HCT116 (cell line): ENCODE measurements around the gene RIMS1. TPM values are rescaled to one million over a fixed set of nuclear protein-coding genes. Genes with fewer than 3 reads are reported as not detected.

Experiments
- ATAC-seq: fragments of 200-7000 bp; cut with Tn5 transposase; 2 replicates; pipeline ENCODE4 v1.9.1; 2020; ENCODE audit warnings: mild to moderate bottlenecking, moderate library complexity
- BruUV-seq: library from RNA; stranded (reverse); fragments of 400-500 nt; replicated peaks from 2 replicates; lab custom pipeline; 2021; lab: Mats Ljungman, UMichigan
- CTCF ChIA-PET: fragments of 300-600 bp; sonication (Branson Sonifier 250); formaldehyde crosslinking; loops from one replicate; lab custom pipeline; 2021; ENCODE audit warnings: antibody characterized with exemption; lab: Charles Lee
- POLR2A ChIA-PET: fragments of 300-600, 350-600 bp; sonication (Branson Sonifier 250); formaldehyde crosslinking; loops from one replicate; lab custom pipeline; 2021; ENCODE audit warnings: antibody characterized with exemption; lab: Charles Lee
- RAD21 ChIA-PET, 2 experiments: fragments of 300-600 bp; sonication (Branson Sonifier 250); formaldehyde crosslinking; loops; one replicate each; lab custom pipeline; 2023; ENCODE audit warnings: low total read pairs in 2 of 2; ENCODE audit not compliant: uncharacterized antibody in 2 of 2, unreplicated experiment in 2 of 2, low non-redundant PET in 1 of 2; lab: Charles Lee
- DNase-seq: peaks from one replicate; pipeline ENCODE4 v3.0.0-alpha.2; 2010; ENCODE audit warnings: low read depth, low spot score
- H2AFZ ChIP-seq: fragments of 200-600 bp; shearing (Covaris generic), sonication (generic); 2 replicates; pipeline ENCODE4 v1.6.1; 2017; ENCODE audit warnings: low read depth, mixed run types, mixed read lengths, antibody characterized with exemption, low read length; ENCODE audit not compliant: poor library complexity, severe bottlenecking
- H3K27ac ChIP-seq: 2 replicates; pipeline ENCODE4 v1.5.1; 2012; ENCODE audit warnings: low read depth, low read length
- H3K27me3 ChIP-seq: fragments of 200-600 bp; sonication (generic); 2 replicates; pipeline ENCODE4 v1.6.1; 2016; ENCODE audit warnings: mixed run types, low read length, mixed read lengths; ENCODE audit not compliant: insufficient read depth
- H3K36me3 ChIP-seq, 2 experiments: fragments of 200-500 bp in 1 of 2; fragments of 200-600 bp in 1 of 2; sonication (Bioruptor generic) in 1 of 2; sonication (generic) in 1 of 2; 2 replicates each; pipeline versions ENCODE4 v1.5.1 to v1.6.1; 2014 to 2016; ENCODE audit warnings: low read length in 2 of 2, inconsistent platforms in 1 of 2, mixed read lengths in 1 of 2, mixed run types in 1 of 2; ENCODE audit not compliant: insufficient read depth in 2 of 2, control insufficient read depth in 1 of 2
- H3K4me1 ChIP-seq, 2 experiments: fragments of 200-600 bp in 1 of 2; sonication (generic) in 1 of 2; 2 replicates each; pipeline versions ENCODE4 v1.5.1 to v1.6.1; 2012 to 2017; ENCODE audit warnings: low read length in 2 of 2, inconsistent platforms in 1 of 2, mild to moderate bottlenecking in 1 of 2, mixed read lengths in 1 of 2, mixed run types in 1 of 2, moderate library complexity in 1 of 2; ENCODE audit not compliant: insufficient read depth in 2 of 2, control insufficient read depth in 1 of 2
- H3K4me2 ChIP-seq: fragments of 200-600 bp; sonication (generic); 2 replicates; pipeline ENCODE4 v1.6.1; 2017; ENCODE audit warnings: mixed run types, low read length, mixed read lengths
- H3K4me3 ChIP-seq, 2 experiments: fragments of 200-600 bp in 1 of 2; sonication (generic) in 1 of 2; replicated peaks in 1 of 2; 2 replicates each; pipeline ENCODE4 v1.5.1; 2011 to 2016; ENCODE audit warnings: low read length in 2 of 2, control low read depth in 1 of 2, low read depth in 1 of 2, mild to moderate bottlenecking in 1 of 2, mixed read lengths in 1 of 2, mixed run types in 1 of 2
- H3K79me2 ChIP-seq: fragments of 200-600 bp; sonication (generic); 2 replicates; pipeline ENCODE4 v1.6.1; 2017; ENCODE audit warnings: mild to moderate bottlenecking, mixed run types, low read length, moderate library complexity, mixed read lengths; ENCODE audit not compliant: insufficient read depth
- H3K9ac ChIP-seq: fragments of 200-600 bp; sonication (generic); 2 replicates; pipeline ENCODE4 v1.6.1; 2016; ENCODE audit warnings: low read length, mixed read lengths
- H3K9me2 ChIP-seq: fragments of 200-600 bp; sonication (generic), shearing (Covaris generic); 2 replicates; pipeline ENCODE4 v1.6.1; 2017; ENCODE audit warnings: mixed run types, mild to moderate bottlenecking, moderate library complexity; ENCODE audit not compliant: insufficient read depth
- H3K9me3 ChIP-seq, 2 experiments: fragments of 200-500 bp in 1 of 2; fragments of 200-600 bp in 1 of 2; sonication (Bioruptor generic) in 1 of 2; sonication (generic) in 1 of 2; 2 replicates each; pipeline ENCODE4 v1.6.1; 2014 to 2017; ENCODE audit warnings: low read length in 2 of 2, mixed read lengths in 2 of 2, inconsistent platforms in 1 of 2, low read depth in 1 of 2, mild to moderate bottlenecking in 1 of 2, mixed run types in 1 of 2, moderate library complexity in 1 of 2; ENCODE audit not compliant: control insufficient read depth in 1 of 2, insufficient read depth in 1 of 2
- H4K20me1 ChIP-seq: fragments of 200-600 bp; sonication (generic), shearing (Covaris generic); 2 replicates; pipeline ENCODE4 v1.6.1; 2017; ENCODE audit warnings: mixed run types, mild to moderate bottlenecking, moderate library complexity; ENCODE audit not compliant: insufficient read depth
- CEBPB ChIP-seq: IDR thresholded peaks from 2 replicates; pipeline ENCODE4 v1.6.1; 2012; ENCODE audit warnings: low read depth
- FOSL1 ChIP-seq: IDR thresholded peaks from 2 replicates; pipeline ENCODE4 v1.6.1; 2012; ENCODE audit warnings: low read depth
- JUND ChIP-seq: IDR thresholded peaks from 2 replicates; pipeline ENCODE4 v1.6.1; 2012
- POLR2A ChIP-seq: IDR thresholded peaks from 2 replicates; pipeline ENCODE4 v1.7.0; 2011; ENCODE audit warnings: borderline replicate concordance; ENCODE audit not compliant: insufficient read depth, insufficient read length; ENCODE audit errors: extremely low read depth
- RAD21 ChIP-seq: IDR thresholded peaks from 2 replicates; pipeline ENCODE4 v1.6.1; 2012; ENCODE audit warnings: low read depth, mild to moderate bottlenecking
- YY1 ChIP-seq: IDR thresholded peaks from 2 replicates; pipeline ENCODE4 v1.6.1; 2011; ENCODE audit warnings: low read length, low read depth, moderate library complexity, mild to moderate bottlenecking; ENCODE audit not compliant: insufficient replicate concordance; ENCODE audit errors: extremely low read depth
- ZNF274 ChIP-seq: fragments of 200-500 bp; sonication (Bioruptor generic); IDR thresholded peaks from 2 replicates; pipeline ENCODE4 v1.6.1; 2014; ENCODE audit warnings: mild to moderate bottlenecking, low read depth, low read length, inconsistent platforms
- intact Hi-C: fragments of 100-400 bp; cut with micrococcal nuclease; formaldehyde crosslinking; loops from 2 replicates; pipeline ENCODE4 v1.10.0; 2022
- total RNA-seq: library from RNA; stranded (reverse); gene quantifications from one replicate; pipeline ENCODE4 v1.2.1, GENCODE V29; 2021; ENCODE audit not compliant: unreplicated experiment
- TF ChIP-seq, protein P1 (sequence below): IDR thresholded peaks from 2 replicates; pipeline ENCODE4 v1.6.1; 2012
- TF ChIP-seq, protein P2 (sequence below), 3 experiments: fragments of 200-600 bp in 1 of 3; sonication (generic) in 1 of 3; IDR thresholded peaks in 2 of 3; conservative IDR thresholded peaks in 1 of 3; 2 replicates each; pipeline ENCODE4 v1.5.1; 2012 to 2017; ENCODE audit warnings: low read depth in 2 of 3, low read length in 2 of 3, antibody characterized with exemption in 1 of 3, borderline replicate concordance in 1 of 3, control low read depth in 1 of 3, mild to moderate bottlenecking in 1 of 3, mixed read lengths in 1 of 3, mixed run types in 1 of 3, moderate library complexity in 1 of 3; ENCODE audit not compliant: insufficient read depth in 1 of 3
- TF ChIP-seq, protein P3 (sequence below): IDR thresholded peaks from 2 replicates; pipeline ENCODE4 v1.6.1; 2011; ENCODE audit warnings: mild to moderate bottlenecking, low read length, moderate library complexity; ENCODE audit not compliant: insufficient replicate concordance; ENCODE audit errors: extremely low read depth

Gene RIMS1
- total RNA-seq, 1 experiment from 2014 or later: not detected

DNA sequence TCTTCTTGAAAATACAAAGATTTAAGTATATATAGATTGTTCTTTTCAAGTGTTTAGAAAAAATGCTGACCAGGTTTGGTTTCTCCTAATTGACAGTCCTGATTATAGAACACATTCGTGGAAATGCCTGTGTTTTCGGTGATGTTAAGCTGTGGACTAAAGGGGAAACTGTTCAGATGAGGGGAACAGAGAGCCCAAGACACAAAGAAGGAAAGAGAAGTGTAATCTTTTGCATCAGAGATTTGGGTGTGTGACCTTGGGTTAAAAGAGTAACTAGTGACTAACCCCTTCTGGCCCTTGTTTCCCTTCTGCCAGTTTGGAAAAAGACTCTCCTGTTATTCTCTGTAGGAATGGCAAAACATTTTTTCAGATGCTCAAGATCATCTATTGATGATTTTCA, 331.3 kb downstream of the RIMS1 start:
- H3K9me3 ChIP-seq: no peaks in the 10 kb centered on the region
- ATAC-seq (no peak), DNase-seq (no peak)
- H3K36me3 ChIP-seq: no peaks in the 10 kb centered on the region
- H3K4me1 ChIP-seq: no peaks in the 10 kb centered on the region
- H3K9ac ChIP-seq: no peak overlapping the region
- H2AFZ ChIP-seq: no peak overlapping the region
- ChIA-PET POLR2A (no interaction called here), RAD21 (no interaction called here), CTCF (no interaction called here)
- no TSS peak for BruUV-seq
- H3K27ac ChIP-seq: no peak overlapping the region
- H3K79me2 ChIP-seq: no peaks in the 10 kb centered on the region
- no peak overlapping the region for H3K4me3 ChIP-seq
- no peaks in the 10 kb centered on the region for H3K9me2 ChIP-seq
- H4K20me1 ChIP-seq: no peaks in the 10 kb centered on the region; the same call in 1 of the 2 replicates
- H3K4me2 ChIP-seq: no peak overlapping the region
- H3K27me3 ChIP-seq: no peaks in the 10 kb centered on the region
- intact Hi-C loops: no loop called here
- TF ChIP-seq ZNF274: no peak
- TF ChIP-seq POLR2A: no peak
- TF ChIP-seq YY1: no peak

DNA sequence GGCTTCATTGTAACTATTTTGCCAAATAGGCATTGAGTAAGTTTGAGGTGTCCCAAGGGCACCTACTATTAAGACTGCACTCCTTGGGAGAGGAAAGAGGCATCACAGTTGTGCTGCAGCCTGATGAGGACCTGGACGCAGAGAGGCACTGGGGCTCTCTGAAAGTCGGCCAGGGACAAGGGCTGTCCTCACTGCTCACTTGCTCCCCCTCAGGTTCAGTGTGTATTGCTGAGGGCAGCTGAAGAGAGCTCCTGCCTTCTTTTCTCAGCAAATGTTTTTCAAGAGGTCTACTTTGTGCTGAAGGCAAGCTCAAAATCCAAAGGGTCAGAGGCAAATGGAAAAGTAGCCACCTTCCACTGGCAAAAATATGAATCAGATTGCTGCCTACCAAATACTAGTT, 331.8 kb downstream of the RIMS1 start:
- no TSS peak for BruUV-seq
- H3K4me3 ChIP-seq: no peak overlapping the region
- H2AFZ ChIP-seq: no peak overlapping the region
- ATAC-seq (peak; percentile 94), DNase-seq (peak; percentile 3)
- H3K9ac ChIP-seq: no peak overlapping the region
- CTCF ChIA-PET: no interaction called here
- H3K36me3 ChIP-seq: no peaks in the 10 kb centered on the region
- intact Hi-C loops: no loop called here
- no peaks in the 10 kb centered on the region for H3K27me3 ChIP-seq
- H3K79me2 ChIP-seq: no peaks in the 10 kb centered on the region
- H3K4me2 ChIP-seq: no peak overlapping the region
- no peak overlapping the region for H3K27ac ChIP-seq
- TF ChIP-seq JUND: no peak
- TF ChIP-seq, protein P1, sequence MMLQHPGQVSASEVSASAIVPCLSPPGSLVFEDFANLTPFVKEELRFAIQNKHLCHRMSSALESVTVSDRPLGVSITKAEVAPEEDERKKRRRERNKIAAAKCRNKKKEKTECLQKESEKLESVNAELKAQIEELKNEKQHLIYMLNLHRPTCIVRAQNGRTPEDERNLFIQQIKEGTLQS: no peak
- no peak for TF ChIP-seq CEBPB
- no peak for TF ChIP-seq ZNF274
- TF ChIP-seq, protein P2, sequence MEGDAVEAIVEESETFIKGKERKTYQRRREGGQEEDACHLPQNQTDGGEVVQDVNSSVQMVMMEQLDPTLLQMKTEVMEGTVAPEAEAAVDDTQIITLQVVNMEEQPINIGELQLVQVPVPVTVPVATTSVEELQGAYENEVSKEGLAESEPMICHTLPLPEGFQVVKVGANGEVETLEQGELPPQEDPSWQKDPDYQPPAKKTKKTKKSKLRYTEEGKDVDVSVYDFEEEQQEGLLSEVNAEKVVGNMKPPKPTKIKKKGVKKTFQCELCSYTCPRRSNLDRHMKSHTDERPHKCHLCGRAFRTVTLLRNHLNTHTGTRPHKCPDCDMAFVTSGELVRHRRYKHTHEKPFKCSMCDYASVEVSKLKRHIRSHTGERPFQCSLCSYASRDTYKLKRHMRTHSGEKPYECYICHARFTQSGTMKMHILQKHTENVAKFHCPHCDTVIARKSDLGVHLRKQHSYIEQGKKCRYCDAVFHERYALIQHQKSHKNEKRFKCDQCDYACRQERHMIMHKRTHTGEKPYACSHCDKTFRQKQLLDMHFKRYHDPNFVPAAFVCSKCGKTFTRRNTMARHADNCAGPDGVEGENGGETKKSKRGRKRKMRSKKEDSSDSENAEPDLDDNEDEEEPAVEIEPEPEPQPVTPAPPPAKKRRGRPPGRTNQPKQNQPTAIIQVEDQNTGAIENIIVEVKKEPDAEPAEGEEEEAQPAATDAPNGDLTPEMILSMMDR (IDR thresholded peaks at IDR 0.05 in 2 of 3, conservative IDR thresholded peaks at IDR 0.05 in 1 of 3; ENCODE audit: borderline replicate concordance in 1 of 3, insufficient read depth in 1 of 3, low read depth in 2 of 3, low read length in 2 of 3): peak in 2 of 3 experiments; percentile 39 to 54; a peak in 4 of 6 replicates
- no peak for TF ChIP-seq RAD21
- TF ChIP-seq, protein P3, sequence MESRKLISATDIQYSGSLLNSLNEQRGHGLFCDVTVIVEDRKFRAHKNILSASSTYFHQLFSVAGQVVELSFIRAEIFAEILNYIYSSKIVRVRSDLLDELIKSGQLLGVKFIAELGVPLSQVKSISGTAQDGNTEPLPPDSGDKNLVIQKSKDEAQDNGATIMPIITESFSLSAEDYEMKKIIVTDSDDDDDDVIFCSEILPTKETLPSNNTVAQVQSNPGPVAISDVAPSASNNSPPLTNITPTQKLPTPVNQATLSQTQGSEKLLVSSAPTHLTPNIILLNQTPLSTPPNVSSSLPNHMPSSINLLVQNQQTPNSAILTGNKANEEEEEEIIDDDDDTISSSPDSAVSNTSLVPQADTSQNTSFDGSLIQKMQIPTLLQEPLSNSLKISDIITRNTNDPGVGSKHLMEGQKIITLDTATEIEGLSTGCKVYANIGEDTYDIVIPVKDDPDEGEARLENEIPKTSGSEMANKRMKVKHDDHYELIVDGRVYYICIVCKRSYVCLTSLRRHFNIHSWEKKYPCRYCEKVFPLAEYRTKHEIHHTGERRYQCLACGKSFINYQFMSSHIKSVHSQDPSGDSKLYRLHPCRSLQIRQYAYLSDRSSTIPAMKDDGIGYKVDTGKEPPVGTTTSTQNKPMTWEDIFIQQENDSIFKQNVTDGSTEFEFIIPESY: no peak
- no peak for TF ChIP-seq FOSL1
- TF ChIP-seq, all 23 proteins: peak for 1
- POLR2A ChIA-PET: no interaction called here
- RAD21 ChIA-PET: no interaction called here
- Histone ChIP-seq H3K4me1 (no peaks in the 10 kb centered on the region), H4K20me1 (no peaks in the 10 kb centered on the region; the same call in 1 of the 2 replicates), H3K9me2 (no peaks in the 10 kb centered on the region), H3K9me3 (no peaks in the 10 kb centered on the region)
